ENCODE results near the gene DMC1.
A peak's percentile ranks its signal among the peaks of the same experiment; 100 is the strongest.

The DMC1 gene

GRCh38 chr22:38567531-38568285 is 2.3 kb downstream of the DMC1 start:
- no peak for DNase-seq (ENCODE audit: low spot score)

- no peak for DNase-seq (ENCODE audit: low spot score)
Observed at GRCh38 chr22:38566726-38567504, 3.1 kb downstream of the DMC1 start.

- DNase-seq (ENCODE audit: low spot score) = no peak
Observed at GRCh38 chr22:38565441-38565840, 4.5 kb downstream of the DMC1 start.

GRCh38 chr22:38564669-38565068 is 5.3 kb downstream of the DMC1 start:
- no peak for DNase-seq (ENCODE audit: low spot score)

- DNase-seq (ENCODE audit: low spot score) = no peak
Observed at GRCh38 chr22:38554281-38554680, 15.7 kb downstream of the DMC1 start.

- DNase-seq (ENCODE audit: low spot score) = no peak
Observed at GRCh38 chr22:38549101-38549894, 20.7 kb downstream of the DMC1 start.

- DNase-seq (ENCODE audit: low spot score) = no peak
Observed at GRCh38 chr22:38540701-38541100, 29.3 kb downstream of the DMC1 start.

GRCh38 chr22:38531251-38531938 is 38.6 kb downstream of the DMC1 start:
- DNase-seq (ENCODE audit: low spot score) = no peak

GRCh38 chr22:38524429-38524828 is 45.6 kb downstream of the DMC1 start:
- no peak for DNase-seq (ENCODE audit: low spot score)

GRCh38 chr22:38523479-38523878 is 46.5 kb downstream of the DMC1 start:
- no peak for DNase-seq (ENCODE audit: low spot score)

- no peak for DNase-seq (ENCODE audit: low spot score)
Observed at GRCh38 chr22:38523029-38523428, 47.0 kb downstream of the DMC1 start.

GRCh38 chr22:38519453-38520250 is 50.3 kb downstream of the DMC1 start:
- peak; percentile 71 for DNase-seq (ENCODE audit: low spot score)

GRCh38 chr22:38518620-38519019 is 51.4 kb downstream of the DMC1 start:
- no peak for DNase-seq (ENCODE audit: low spot score)

- DNase-seq (ENCODE audit: low spot score) = no peak
Observed at GRCh38 chr22:38513063-38513462, 56.9 kb downstream of the DMC1 start.

GRCh38 chr22:38510416-38510970 is 59.5 kb downstream of the DMC1 start:
- DNase-seq (ENCODE audit: low spot score) = no peak

GRCh38 chr22:38506118-38506962 is 63.6 kb downstream of the DMC1 start, which contains the start of gene DDX17:
Gene DDX17 (minus strand): TSS chr22:38506311.
- DNase-seq (ENCODE audit: low spot score) = peak; percentile 99

GRCh38 chr22:38505541-38506117 is 64.4 kb downstream of the DMC1 start:
- peak; percentile 85 for DNase-seq (ENCODE audit: low spot score)

GRCh38 chr22:38504731-38505540 is 65.0 kb downstream of the DMC1 start:
- no peak for DNase-seq (ENCODE audit: low spot score)

GRCh38 chr22:38503021-38503420 is 67.0 kb downstream of the DMC1 start:
- no peak for DNase-seq (ENCODE audit: low spot score)

Data from putamen (tissue), 1 donor.